H1 (cell line): ENCODE results near the gene SMIM33. TPM values are rescaled to one million over a fixed set of nuclear protein-coding genes. Genes with fewer than 3 reads are reported as not detected.

ENCODE experiments used
- MAFK ChIP-seq: IDR thresholded peaks from 2 replicates; pipeline ENCODE4 v1.6.1; 2012; ENCODE audit warnings: low read depth, mild to moderate bottlenecking, improper control_type of control experiment, low read length
- polyA plus RNA-seq, 7 experiments: library from polyadenylated mRNA; depleted of rRNA in 3 of 7; stranded (reverse) in 5 of 7; unstranded in 2 of 7; fragments of >200 nt in 5 of 7; fragments of 200-250 nt in 2 of 7; gene quantifications; 1 replicate in 5 of 7; 2 replicates in 1 of 7; 4 replicates in 1 of 7; pipeline versions ENCODE4 v1.2.1 to v1.2.3, GENCODE V29; 2011 to 2013; ENCODE audit warnings: missing spikeins in 2 of 7, mixed read lengths in 2 of 7
- total RNA-seq: library from RNA; stranded (reverse); fragmentation: NEBNext Ultra II Directional; extraction: Animal tissue kit (Norgen Biotek cat#: 25700); gene quantifications from 2 replicates; pipeline ENCODE4 v1.2.1, GENCODE V29; 2021

Gene SMIM33
- total and polyA plus RNA-seq, 2 of the 8 experiments (the other 6 are each of a cell fraction or from before 2014, with no cell fraction given), result not detected

- TF ChIP-seq MAFK, result no peak
These were observed 26.9 kb upstream of the SMIM33 start (continued) for GRCh38 chr5:139443831-139444453.
